ENCODE measurements around the gene BMPR2. TPM values are rescaled to one million over a fixed set of nuclear protein-coding genes. Genes with fewer than 3 reads are reported as not detected.
"Not testable (repeated sequence)": the region's sequence is repeated elsewhere in the genome, so short reads cannot be mapped to it uniquely, and the experiment has no call there.

BMPR2 gene
- total RNA-seq, result 1 to 10 TPM; 8.3 TPM

DNA sequence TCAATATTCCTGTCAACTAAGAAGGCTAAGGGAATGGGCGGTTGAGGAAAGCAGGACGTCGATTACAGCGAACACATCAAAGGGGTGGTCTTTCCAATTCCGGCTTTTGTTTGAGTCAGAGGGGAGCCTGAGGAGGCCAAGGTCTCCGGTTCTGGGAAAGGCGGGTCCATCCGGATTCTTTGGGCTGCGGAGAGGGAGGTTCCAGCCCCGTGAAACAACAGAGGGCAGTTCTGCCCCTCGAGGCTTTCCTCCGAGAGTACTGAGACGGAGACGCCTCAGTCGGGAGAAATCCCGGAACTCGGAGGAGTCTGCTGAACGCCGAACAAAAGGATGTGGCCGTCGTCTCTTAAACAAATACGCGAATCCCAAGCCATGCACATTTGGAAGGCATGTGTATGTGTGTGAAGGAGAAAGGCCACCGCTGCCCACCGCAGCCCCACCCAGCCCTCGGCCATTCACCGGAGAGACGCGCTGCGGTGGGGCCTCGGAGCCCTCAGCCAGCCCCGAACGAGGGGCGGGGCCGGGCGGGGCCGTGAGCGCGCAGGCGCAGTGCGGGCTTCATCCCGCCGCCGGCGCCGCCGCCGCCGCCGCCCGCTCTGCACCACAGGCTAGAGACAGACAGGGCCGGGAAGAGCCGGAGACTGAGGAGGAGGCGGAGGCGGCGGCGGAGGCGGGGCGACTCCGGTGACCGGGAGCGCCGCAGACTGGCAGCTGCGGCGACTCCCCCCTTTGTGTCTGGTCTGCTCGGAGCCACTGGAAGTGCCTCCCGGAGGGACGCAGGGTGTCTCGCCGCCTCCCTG lies at the start of gene BMPR2:
Gene BMPR2 (plus strand): TSS at position 719 of the 800 bp plus-strand sequence. CDS start 1,148 bp downstream, outside the sequence.
- H3K9me3 Mint-ChIP-seq, result no peaks in the 10 kb centered on the region
- H3K4me3 Mint-ChIP-seq, result peak within 1 kb of the TSS; percentile 97
- no peaks in the 10 kb centered on the region for H3K27me3 Mint-ChIP-seq
- H3K36me3 Mint-ChIP-seq, result peaks cover 1% of the 10 kb centered on the region
- H3K27ac Mint-ChIP-seq, result peak within 1 kb of the TSS; percentile 86
- peak; percentile 89 for DNase-seq
- H3K4me1 Mint-ChIP-seq, result peaks cover 34% of the 10 kb centered on the region

DNA sequence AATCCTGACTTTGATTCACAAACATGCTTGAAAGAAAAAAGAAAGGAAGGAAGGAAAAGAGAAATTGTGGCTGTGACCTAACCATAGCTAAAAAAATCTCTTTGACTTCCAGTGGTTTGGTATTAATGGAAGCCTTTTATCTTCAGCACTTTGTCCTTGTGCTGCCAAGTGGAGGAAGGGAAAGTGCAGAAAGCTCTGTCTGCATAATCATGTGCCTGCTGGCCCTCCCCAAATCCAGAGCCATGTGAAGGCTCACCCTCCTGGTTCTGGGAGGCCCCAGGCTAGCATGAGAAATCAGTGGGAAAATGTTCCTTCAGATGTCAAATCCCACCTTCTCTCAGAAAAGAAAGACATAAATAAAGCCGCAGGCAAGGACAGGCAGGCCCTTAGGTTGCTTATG lies 48.3 kb upstream of the BMPR2 start:
- DNase-seq, result no peak
- Mint-ChIP-seq H3K4me3 (no peak overlapping the region), H3K27ac (no peak overlapping the region), H3K36me3 (peaks cover 3% of the 10 kb centered on the region), H3K27me3 (no peaks in the 10 kb centered on the region), H3K4me1 (no peaks in the 10 kb centered on the region), H3K9me3 (no peaks in the 10 kb centered on the region)

DNA sequence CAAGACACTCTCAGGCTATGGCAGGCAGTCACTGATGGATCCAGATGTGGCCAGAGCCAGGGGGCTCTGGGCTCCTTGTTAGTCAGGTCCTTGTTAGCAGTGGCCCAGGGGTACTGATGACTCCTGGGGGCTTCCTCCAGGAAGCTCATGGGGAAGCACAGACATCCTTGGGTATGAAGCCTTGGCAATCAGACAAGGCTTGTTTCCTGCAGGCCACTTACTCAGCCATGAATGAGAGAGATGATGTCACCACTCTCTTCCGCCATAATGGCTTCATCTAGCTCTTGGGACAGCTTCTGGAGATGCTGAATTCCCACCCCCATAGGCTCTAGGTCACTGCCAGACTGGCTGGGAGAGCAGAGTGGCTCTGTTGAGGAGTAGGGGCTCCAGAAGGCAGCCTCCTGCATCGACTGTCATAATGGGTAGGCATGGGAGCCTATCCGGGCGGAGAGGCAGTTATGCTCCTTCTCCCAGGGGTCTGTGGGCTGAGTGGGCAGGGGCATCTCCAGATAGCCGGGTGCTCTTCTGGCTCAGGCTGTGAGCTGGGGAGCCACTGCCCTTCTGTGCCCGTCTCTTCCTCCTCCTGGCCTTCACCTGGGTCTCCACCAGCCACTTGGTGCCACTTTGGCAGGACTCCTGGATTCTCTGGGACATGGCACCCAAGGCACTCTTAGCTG lies 40.2 kb upstream of the BMPR2 start:
- Mint-ChIP-seq H3K4me3 (no peak overlapping the region), H3K27ac (no peak overlapping the region), H3K27me3 (no peaks in the 10 kb centered on the region), H3K36me3 (no peaks in the 10 kb centered on the region), H3K4me1 (no peaks in the 10 kb centered on the region), H3K9me3 (no peaks in the 10 kb centered on the region)
- no peak for DNase-seq

DNA sequence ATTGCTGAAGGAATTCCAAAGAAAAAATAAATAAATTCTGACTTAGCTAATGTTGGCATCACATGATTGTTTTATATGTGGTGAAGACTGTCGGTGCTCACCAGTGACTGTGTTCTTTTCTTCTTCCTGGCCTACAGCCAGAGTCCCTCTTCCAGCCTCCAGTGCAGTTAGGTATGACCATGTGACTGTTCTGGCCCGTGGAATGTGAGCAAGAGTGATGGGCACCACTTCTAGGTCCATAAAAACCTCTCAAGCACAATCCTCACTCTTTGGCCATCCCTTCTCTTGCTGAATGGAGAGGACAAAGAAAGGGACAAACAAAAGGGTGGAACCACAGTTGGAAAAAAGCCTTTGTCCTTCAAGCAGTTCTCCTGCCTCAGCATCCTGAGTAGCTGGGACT lies 39.0 kb upstream of the BMPR2 start:
- no peak overlapping the region for H3K4me3 Mint-ChIP-seq
- H3K36me3 Mint-ChIP-seq, result no peaks in the 10 kb centered on the region
- no peak for DNase-seq
- no peaks in the 10 kb centered on the region for H3K27me3 Mint-ChIP-seq
- no peaks in the 10 kb centered on the region for H3K4me1 Mint-ChIP-seq
- no peak overlapping the region for H3K27ac Mint-ChIP-seq
- no peaks in the 10 kb centered on the region for H3K9me3 Mint-ChIP-seq

DNA sequence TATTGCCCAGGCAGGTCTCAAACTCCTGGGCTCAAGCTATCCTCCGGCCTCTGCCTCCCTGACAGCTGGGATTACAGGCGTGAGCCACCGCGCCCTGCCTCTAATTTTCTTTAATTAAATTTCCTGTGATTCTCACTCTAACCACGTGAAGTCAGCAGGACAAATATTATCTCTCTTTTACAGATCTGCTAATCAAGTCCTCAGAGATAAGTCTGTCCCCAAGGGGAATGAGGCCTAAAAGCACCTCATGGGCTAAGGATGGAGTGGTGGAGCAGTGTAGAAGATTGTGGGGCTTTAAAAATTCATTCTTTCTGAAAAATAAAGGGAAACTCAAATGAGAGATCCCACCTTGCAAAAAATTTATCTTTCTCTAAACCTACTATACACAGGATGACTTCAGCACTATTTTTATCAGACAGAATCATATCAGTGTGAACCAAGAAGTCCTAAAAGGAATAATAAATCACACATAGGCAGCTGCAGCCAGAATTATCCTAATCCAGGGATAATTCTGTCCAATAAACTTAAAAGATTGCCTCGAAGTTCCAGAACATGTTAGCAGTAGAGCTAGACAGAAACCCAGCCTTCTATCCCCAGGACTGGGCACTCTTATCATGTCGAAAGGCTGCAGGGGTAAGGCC lies 38.3 kb upstream of the BMPR2 start:
- Mint-ChIP-seq H3K27me3 (no peaks in the 10 kb centered on the region), H3K9me3 (no peaks in the 10 kb centered on the region), H3K4me1 (no peaks in the 10 kb centered on the region), H3K4me3 (no peak overlapping the region), H3K27ac (no peak overlapping the region), H3K36me3 (no peaks in the 10 kb centered on the region)
- no peak for DNase-seq

DNA sequence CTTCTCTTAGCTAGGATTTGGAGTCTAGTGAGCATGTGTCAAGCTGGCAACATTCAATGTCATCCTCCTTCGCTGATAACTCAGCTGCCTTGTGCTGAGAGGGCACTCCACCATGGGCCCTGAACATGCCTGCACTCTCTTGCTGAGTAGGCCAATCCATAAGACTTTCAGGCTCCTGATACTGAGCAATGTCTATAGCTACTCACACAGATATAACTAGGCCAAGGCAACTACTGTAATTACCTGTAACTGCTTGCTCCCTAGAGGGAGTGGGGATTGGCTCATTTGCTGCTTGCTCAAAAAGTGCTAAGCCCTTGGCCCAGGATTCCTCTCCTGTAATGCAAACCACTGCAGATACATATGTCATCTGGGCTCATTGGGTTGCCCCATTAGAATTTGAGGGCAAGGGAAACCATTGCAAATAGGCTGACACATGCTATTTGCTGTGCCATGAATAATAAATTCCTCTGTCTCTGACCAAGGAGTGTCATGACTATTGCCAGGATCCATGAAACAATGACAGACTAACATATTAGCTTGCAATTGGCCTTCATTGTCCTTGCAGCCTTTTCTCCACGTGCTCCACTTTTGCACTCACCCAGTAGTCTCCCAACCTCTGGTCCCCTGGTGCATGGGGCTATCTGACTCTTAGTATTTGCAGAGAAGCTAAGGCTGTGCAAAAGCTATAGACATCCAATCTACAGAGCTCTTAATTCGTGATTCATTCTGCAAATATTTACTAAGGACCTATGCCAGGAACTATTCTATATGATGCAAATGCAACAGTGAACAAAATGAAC lies 36.9 kb upstream of the BMPR2 start:
- H3K4me1 Mint-ChIP-seq, result no peaks in the 10 kb centered on the region
- no peak for DNase-seq
- H3K4me3 Mint-ChIP-seq, result no peak overlapping the region
- H3K27ac Mint-ChIP-seq, result no peak overlapping the region
- no peaks in the 10 kb centered on the region for H3K36me3 Mint-ChIP-seq
- H3K9me3 Mint-ChIP-seq, result no peaks in the 10 kb centered on the region
- no peaks in the 10 kb centered on the region for H3K27me3 Mint-ChIP-seq

DNA sequence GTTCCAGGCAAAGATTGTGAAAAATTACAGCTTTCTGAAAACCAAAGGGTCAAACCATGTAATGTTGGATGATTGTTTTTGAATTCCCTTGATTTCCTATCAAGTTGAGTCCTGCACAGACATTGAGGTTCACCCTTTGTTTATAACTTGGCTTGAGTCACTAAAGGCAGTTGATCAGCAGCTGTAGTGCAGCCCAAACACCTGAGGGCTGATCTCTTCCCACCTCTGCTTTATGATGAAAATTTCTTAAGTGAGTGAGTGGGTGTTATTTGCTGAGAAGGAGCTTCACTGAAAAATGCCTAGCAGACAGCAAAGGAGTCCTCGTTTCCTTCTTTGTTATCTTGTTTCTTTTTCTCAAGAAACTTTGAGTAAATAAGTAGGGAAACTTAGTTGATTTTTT lies 31.9 kb upstream of the BMPR2 start:
- Mint-ChIP-seq H3K27me3 (no peaks in the 10 kb centered on the region), H3K4me3 (no peak overlapping the region), H3K27ac (no peak overlapping the region), H3K36me3 (no peaks in the 10 kb centered on the region), H3K4me1 (no peaks in the 10 kb centered on the region), H3K9me3 (no peaks in the 10 kb centered on the region)
- no peak for DNase-seq

DNA sequence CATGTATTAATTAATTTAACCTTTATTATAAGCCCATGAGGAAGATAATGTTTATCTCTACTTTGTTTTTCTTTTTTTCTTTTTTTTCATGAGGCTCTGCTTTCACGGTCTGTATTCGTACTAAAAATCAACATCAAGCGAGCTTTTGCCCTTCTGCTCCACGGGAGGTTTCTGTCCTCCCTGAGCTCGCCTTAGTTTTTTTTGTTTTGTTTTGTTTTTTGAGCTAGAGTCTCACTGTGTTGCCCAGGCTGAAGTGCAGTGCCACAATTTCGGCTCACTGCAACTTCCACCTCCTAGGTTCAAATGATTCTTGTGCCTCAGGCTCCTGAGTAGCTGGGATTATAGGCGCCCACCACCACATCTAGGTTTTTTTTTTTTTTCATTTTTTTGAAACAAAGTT lies 29.9 kb upstream of the BMPR2 start:
- no peaks in the 10 kb centered on the region for H3K27me3 Mint-ChIP-seq

DNA sequence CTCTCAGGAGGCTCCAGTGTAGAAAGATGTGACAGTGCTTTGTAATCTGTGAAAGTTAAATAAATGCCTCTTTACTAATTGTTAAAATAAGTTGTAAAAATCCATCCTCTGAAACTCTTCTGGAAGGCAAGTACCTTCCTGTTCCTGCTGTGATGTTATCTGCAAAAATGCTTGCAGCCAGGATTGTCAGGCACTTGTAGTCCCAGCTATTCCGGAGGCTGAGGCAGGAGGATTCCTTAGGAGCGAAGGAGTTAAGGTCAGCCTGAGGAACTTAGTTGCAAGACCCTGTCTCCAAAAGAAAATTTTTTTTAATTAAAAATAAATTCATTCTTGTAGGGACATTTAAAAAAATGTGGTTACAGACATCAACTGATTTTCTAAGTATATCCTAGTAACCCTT lies 22.7 kb upstream of the BMPR2 start:
- Mint-ChIP-seq H3K27ac (no peak overlapping the region), H3K4me1 (no peaks in the 10 kb centered on the region), H3K4me3 (no peak overlapping the region), H3K9me3 (no peaks in the 10 kb centered on the region), H3K36me3 (no peaks in the 10 kb centered on the region), H3K27me3 (no peaks in the 10 kb centered on the region)
- no peak for DNase-seq

More for the DNA sequence above, 29.9 kb upstream of the BMPR2 start:
- DNase-seq, result no peak
- Mint-ChIP-seq H3K27ac (no peak overlapping the region), H3K4me3 (no peak overlapping the region), H3K9me3 (no peaks in the 10 kb centered on the region), H3K4me1 (no peaks in the 10 kb centered on the region), H3K36me3 (no peaks in the 10 kb centered on the region)

DNA sequence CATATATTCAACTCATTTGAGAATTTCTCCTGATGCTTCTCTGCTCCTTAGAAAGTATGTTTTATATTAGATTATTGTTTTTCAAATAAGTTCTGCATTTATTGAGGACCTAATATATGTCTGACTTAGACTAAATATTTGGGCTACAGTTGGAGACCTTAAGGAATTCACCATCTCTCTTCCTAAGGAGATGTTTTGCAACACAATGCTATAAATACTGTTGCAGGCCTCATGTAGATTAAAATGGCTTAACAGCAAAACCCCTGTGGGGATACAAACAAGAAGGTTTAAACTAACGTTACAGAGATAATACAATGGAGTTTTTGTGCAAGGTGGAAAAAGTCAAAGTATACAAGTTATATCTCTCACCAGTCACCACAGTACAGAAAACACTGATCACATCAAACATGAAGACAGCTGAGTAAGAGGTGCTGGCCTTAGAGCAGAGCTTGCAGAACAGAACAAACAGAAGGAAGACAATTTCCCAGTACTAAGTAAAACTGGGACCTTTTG lies 20.1 kb upstream of the BMPR2 start:
- Mint-ChIP-seq H3K4me3 (no peak overlapping the region), H3K27me3 (no peaks in the 10 kb centered on the region), H3K4me1 (no peaks in the 10 kb centered on the region), H3K9me3 (no peaks in the 10 kb centered on the region), H3K36me3 (no peaks in the 10 kb centered on the region), H3K27ac (no peak overlapping the region)
- DNase-seq, result no peak

DNA sequence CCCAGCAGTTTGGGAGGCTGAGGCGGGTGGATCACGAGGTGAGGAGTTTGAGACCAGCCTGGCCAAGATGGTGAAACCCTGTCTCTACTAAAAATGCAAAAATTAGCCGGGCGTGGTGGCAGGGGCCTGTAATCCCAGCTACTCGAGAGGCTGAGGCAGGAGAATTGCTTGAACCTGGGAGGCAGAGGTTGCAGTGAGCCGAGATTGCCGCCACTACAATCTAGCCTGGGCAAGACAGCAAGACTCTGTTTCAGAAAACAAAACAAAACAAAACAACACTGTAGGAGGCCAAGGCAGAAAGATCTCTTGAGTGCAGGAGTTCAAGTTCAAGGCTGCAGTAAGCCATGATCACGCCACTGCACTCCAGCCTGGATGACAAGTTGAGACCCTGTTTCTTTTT lies 17.2 kb upstream of the BMPR2 start:
- not testable (repeated sequence) for H3K9me3 Mint-ChIP-seq, DNase-seq, H3K27me3 Mint-ChIP-seq, H3K36me3 Mint-ChIP-seq, H3K4me3 Mint-ChIP-seq, H3K4me1 Mint-ChIP-seq, H3K27ac Mint-ChIP-seq

DNA sequence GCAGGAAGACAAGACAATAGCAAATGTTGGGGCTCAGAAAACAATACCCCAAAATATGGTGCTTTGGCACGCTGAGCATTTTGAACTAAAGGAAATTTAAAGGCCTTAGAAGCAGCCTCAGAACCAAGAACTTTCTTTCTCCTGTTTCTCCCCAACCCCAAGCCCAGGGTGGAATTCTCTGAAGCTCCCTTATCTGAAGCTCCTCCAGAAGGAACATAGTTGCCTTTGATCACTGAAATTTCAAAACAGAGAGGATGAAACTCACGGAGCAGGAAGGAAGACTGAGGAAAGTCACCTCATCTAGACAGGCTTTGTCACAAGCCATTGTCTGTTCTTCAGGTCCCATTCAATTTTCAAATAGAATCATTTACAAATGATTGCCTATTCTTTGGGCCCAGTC lies 15.5 kb upstream of the BMPR2 start:
- H3K27ac Mint-ChIP-seq, result no peak overlapping the region
- DNase-seq, result no peak
- no peaks in the 10 kb centered on the region for H3K27me3 Mint-ChIP-seq
- H3K36me3 Mint-ChIP-seq, result no peaks in the 10 kb centered on the region
- no peaks in the 10 kb centered on the region for H3K4me1 Mint-ChIP-seq
- no peak overlapping the region for H3K4me3 Mint-ChIP-seq
- H3K9me3 Mint-ChIP-seq, result no peaks in the 10 kb centered on the region

DNA sequence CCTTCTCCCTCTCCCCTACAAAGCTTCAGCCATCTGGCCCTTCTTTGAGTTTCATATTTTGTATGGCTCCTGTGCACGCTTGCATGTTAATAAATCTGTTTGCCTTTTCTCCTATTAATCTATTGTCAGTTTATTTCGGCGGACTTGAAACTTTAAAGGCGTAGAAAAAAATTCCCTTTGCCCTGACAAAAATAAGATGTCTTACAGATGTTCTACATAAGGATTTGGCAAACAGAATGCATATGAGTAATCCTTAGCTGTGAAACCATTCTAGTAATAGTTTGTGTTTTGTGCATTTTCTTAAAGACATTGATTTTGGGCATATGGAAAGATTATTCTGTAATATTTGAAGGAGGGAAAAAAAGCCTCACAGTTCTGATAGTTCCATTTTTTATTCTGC lies 15.0 kb upstream of the BMPR2 start:
- no peak overlapping the region for H3K27ac Mint-ChIP-seq
- no peaks in the 10 kb centered on the region for H3K4me1 Mint-ChIP-seq
- H3K4me3 Mint-ChIP-seq, result no peak overlapping the region
- no peaks in the 10 kb centered on the region for H3K36me3 Mint-ChIP-seq
- H3K9me3 Mint-ChIP-seq, result no peaks in the 10 kb centered on the region
- H3K27me3 Mint-ChIP-seq, result no peaks in the 10 kb centered on the region
- no peak for DNase-seq

DNA sequence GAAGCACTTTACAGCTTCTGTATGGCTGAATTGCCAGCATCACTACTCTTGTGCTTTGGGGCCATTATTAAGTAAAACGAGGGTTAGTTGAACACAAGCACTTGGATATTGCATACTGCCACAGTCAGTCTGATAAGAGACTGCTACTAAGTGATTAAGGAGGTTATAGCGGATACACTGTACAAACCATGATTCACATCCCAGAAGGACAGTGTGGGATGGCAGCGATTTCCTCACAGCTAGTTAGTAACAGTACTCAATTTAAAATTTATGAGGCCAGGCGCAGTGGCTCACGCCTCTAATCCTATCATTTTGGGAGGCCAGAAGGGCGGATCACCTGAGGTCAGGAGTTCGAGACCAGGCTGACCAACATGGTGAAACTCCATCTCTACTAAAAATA lies 2.6 kb upstream of the BMPR2 start:
- H3K4me1 Mint-ChIP-seq, result peaks cover 20% of the 10 kb centered on the region
- DNase-seq, result no peak
- no peaks in the 10 kb centered on the region for H3K36me3 Mint-ChIP-seq
- no peaks in the 10 kb centered on the region for H3K9me3 Mint-ChIP-seq
- H3K4me3 Mint-ChIP-seq, result no peak overlapping the region
- H3K27ac Mint-ChIP-seq, result no peak overlapping the region
- H3K27me3 Mint-ChIP-seq, result no peaks in the 10 kb centered on the region

DNA sequence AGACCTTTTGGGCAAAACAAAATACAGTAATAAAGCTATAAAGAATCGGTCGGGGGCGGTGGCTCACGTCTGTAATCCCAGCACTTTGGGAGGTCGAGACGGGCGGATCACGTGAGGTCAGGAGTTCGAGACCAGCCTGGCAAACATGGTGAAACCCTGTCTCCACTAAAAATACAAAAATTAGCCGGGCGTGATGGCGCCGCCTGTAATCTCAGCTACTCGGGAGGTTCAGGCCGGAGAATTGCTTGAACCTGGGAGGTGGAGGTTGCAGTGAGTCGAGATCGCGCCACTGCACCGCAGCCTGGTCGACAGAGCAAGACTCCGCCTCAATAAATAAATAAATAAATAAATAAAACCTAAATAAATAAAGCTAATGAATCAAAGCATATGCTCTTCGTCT lies 1.7 kb upstream of the BMPR2 start:
- peaks cover 25% of the 10 kb centered on the region for H3K4me1 Mint-ChIP-seq
- not testable (repeated sequence) for H3K27ac Mint-ChIP-seq, H3K9me3 Mint-ChIP-seq, H3K36me3 Mint-ChIP-seq, H3K27me3 Mint-ChIP-seq, H3K4me3 Mint-ChIP-seq, DNase-seq
